GM12878 (cell line): ENCODE results near the gene TNFSF15.

ENCODE experiments used
- CBX5 ChIP-seq: sonication (generic); IDR thresholded peaks from 2 replicates; pipeline ENCODE4 v1.6.1; 2016; ENCODE audit warnings: low read depth, moderate library complexity, mild to moderate bottlenecking, inconsistent platforms
- EZH2 ChIP-seq: IDR thresholded peaks from 2 replicates; pipeline ENCODE4 v1.6.1; 2012; ENCODE audit warnings: low read depth, mild to moderate bottlenecking, control low read depth, inconsistent platforms, low read length, borderline replicate concordance; ENCODE audit not compliant: control insufficient read depth
- NFIC ChIP-seq: IDR thresholded peaks from 2 replicates; pipeline ENCODE4 v1.6.1; 2012; ENCODE audit warnings: low read depth, mild to moderate bottlenecking, inconsistent platforms, low read length, moderate library complexity
- POLR2A ChIP-seq: IDR thresholded peaks from 2 replicates; pipeline ENCODE4 v1.6.1; 2011; ENCODE audit warnings: low read depth, mild to moderate bottlenecking, low read length
- POLR2AphosphoS5 ChIP-seq: IDR thresholded peaks from 2 replicates; pipeline ENCODE4 v1.6.1; 2011; ENCODE audit warnings: mild to moderate bottlenecking, low read length, inconsistent platforms
- SMC3 ChIP-seq: IDR thresholded peaks from 2 replicates; pipeline ENCODE4 v1.6.1; 2011; ENCODE audit warnings: low read length, improper control_type of control experiment, borderline replicate concordance
- SP1 ChIP-seq: IDR thresholded peaks from one replicate; pipeline ENCODE4 v1.6.1; 2011; ENCODE audit warnings: low read depth, low read length
- TF ChIP-seq, protein P1 (sequence below), 3 experiments: IDR thresholded peaks in 2 of 3; conservative IDR thresholded peaks in 1 of 3; 2 replicates each; pipeline ENCODE4 v1.5.1; 2011; ENCODE audit warnings: low read depth in 3 of 3, low read length in 3 of 3, mild to moderate bottlenecking in 3 of 3, control low read depth in 2 of 3, moderate library complexity in 2 of 3, inconsistent platforms in 1 of 3, mixed read lengths in 1 of 3; ENCODE audit not compliant: control insufficient read depth in 2 of 3, insufficient read depth in 1 of 3; ENCODE audit errors: extremely low read depth in 1 of 3
- TF ChIP-seq, protein P2 (sequence below): fragments of 450-650 bp; IDR thresholded peaks from 2 replicates; pipeline ENCODE4 v1.6.1; 2017; ENCODE audit warnings: mild to moderate bottlenecking, moderate library complexity
- TF ChIP-seq, protein P3 (sequence below): fragments of 450-650 bp; IDR thresholded peaks from 2 replicates; pipeline ENCODE4 v1.6.1; 2017; ENCODE audit warnings: antibody characterized with exemption, mild to moderate bottlenecking, moderate library complexity
- TF ChIP-seq, protein P4 (sequence below): fragments of 450-650 bp; IDR thresholded peaks from 2 replicates; pipeline ENCODE4 v1.6.1; 2017; ENCODE audit warnings: mild to moderate bottlenecking, moderate library complexity

DNA sequence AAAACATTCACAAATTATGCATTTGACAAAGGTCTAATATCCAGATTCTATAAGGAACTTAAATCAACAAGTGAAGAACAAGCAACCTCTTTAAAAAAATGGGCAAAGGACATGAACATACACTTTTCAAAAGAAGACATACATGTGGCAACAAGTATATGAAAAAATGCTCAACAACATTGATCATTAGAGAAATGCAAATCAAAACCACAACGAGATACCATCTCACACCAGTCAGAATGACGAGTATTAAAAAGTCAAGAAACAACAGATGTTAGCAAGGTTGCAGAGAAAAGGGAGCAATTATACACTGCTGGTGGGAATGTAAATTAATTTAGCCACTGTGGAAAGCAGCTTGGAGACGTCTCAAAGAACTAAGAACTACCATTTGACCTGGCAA is 38.9 kb upstream of the TNFSF15 start:
- no peak for TF ChIP-seq POLR2A
- TF ChIP-seq, protein P1, sequence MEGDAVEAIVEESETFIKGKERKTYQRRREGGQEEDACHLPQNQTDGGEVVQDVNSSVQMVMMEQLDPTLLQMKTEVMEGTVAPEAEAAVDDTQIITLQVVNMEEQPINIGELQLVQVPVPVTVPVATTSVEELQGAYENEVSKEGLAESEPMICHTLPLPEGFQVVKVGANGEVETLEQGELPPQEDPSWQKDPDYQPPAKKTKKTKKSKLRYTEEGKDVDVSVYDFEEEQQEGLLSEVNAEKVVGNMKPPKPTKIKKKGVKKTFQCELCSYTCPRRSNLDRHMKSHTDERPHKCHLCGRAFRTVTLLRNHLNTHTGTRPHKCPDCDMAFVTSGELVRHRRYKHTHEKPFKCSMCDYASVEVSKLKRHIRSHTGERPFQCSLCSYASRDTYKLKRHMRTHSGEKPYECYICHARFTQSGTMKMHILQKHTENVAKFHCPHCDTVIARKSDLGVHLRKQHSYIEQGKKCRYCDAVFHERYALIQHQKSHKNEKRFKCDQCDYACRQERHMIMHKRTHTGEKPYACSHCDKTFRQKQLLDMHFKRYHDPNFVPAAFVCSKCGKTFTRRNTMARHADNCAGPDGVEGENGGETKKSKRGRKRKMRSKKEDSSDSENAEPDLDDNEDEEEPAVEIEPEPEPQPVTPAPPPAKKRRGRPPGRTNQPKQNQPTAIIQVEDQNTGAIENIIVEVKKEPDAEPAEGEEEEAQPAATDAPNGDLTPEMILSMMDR (IDR thresholded peaks at IDR 0.05 in 2 of 3, conservative IDR thresholded peaks at IDR 0.05 in 1 of 3; ENCODE audit: control insufficient read depth in 2 of 3, extremely low read depth in 1 of 3, insufficient read depth in 1 of 3, low read depth in 3 of 3, low read length in 3 of 3), result no peak
- no peak for TF ChIP-seq CBX5
- no peak for TF ChIP-seq NFIC
- no peak for TF ChIP-seq EZH2
- TF ChIP-seq SMC3, result no peak
- TF ChIP-seq POLR2AphosphoS5, result no peak
- TF ChIP-seq, protein P2, sequence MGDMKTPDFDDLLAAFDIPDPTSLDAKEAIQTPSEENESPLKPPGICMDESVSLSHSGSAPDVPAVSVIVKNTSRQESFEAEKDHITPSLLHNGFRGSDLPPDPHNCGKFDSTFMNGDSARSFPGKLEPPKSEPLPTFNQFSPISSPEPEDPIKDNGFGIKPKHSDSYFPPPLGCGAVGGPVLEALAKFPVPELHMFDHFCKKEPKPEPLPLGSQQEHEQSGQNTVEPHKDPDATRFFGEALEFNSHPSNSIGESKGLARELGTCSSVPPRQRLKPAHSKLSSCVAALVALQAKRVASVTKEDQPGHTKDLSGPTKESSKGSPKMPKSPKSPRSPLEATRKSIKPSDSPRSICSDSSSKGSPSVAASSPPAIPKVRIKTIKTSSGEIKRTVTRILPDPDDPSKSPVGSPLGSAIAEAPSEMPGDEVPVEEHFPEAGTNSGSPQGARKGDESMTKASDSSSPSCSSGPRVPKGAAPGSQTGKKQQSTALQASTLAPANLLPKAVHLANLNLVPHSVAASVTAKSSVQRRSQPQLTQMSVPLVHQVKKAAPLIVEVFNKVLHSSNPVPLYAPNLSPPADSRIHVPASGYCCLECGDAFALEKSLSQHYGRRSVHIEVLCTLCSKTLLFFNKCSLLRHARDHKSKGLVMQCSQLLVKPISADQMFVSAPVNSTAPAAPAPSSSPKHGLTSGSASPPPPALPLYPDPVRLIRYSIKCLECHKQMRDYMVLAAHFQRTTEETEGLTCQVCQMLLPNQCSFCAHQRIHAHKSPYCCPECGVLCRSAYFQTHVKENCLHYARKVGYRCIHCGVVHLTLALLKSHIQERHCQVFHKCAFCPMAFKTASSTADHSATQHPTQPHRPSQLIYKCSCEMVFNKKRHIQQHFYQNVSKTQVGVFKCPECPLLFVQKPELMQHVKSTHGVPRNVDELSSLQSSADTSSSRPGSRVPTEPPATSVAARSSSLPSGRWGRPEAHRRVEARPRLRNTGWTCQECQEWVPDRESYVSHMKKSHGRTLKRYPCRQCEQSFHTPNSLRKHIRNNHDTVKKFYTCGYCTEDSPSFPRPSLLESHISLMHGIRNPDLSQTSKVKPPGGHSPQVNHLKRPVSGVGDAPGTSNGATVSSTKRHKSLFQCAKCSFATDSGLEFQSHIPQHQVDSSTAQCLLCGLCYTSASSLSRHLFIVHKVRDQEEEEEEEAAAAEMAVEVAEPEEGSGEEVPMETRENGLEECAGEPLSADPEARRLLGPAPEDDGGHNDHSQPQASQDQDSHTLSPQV, result no peak
- TF ChIP-seq, protein P3, sequence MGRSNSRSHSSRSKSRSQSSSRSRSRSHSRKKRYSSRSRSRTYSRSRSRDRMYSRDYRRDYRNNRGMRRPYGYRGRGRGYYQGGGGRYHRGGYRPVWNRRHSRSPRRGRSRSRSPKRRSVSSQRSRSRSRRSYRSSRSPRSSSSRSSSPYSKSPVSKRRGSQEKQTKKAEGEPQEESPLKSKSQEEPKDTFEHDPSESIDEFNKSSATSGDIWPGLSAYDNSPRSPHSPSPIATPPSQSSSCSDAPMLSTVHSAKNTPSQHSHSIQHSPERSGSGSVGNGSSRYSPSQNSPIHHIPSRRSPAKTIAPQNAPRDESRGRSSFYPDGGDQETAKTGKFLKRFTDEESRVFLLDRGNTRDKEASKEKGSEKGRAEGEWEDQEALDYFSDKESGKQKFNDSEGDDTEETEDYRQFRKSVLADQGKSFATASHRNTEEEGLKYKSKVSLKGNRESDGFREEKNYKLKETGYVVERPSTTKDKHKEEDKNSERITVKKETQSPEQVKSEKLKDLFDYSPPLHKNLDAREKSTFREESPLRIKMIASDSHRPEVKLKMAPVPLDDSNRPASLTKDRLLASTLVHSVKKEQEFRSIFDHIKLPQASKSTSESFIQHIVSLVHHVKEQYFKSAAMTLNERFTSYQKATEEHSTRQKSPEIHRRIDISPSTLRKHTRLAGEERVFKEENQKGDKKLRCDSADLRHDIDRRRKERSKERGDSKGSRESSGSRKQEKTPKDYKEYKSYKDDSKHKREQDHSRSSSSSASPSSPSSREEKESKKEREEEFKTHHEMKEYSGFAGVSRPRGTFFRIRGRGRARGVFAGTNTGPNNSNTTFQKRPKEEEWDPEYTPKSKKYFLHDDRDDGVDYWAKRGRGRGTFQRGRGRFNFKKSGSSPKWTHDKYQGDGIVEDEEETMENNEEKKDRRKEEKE, result no peak
- TF ChIP-seq SP1, result no peak
- TF ChIP-seq, protein P4, sequence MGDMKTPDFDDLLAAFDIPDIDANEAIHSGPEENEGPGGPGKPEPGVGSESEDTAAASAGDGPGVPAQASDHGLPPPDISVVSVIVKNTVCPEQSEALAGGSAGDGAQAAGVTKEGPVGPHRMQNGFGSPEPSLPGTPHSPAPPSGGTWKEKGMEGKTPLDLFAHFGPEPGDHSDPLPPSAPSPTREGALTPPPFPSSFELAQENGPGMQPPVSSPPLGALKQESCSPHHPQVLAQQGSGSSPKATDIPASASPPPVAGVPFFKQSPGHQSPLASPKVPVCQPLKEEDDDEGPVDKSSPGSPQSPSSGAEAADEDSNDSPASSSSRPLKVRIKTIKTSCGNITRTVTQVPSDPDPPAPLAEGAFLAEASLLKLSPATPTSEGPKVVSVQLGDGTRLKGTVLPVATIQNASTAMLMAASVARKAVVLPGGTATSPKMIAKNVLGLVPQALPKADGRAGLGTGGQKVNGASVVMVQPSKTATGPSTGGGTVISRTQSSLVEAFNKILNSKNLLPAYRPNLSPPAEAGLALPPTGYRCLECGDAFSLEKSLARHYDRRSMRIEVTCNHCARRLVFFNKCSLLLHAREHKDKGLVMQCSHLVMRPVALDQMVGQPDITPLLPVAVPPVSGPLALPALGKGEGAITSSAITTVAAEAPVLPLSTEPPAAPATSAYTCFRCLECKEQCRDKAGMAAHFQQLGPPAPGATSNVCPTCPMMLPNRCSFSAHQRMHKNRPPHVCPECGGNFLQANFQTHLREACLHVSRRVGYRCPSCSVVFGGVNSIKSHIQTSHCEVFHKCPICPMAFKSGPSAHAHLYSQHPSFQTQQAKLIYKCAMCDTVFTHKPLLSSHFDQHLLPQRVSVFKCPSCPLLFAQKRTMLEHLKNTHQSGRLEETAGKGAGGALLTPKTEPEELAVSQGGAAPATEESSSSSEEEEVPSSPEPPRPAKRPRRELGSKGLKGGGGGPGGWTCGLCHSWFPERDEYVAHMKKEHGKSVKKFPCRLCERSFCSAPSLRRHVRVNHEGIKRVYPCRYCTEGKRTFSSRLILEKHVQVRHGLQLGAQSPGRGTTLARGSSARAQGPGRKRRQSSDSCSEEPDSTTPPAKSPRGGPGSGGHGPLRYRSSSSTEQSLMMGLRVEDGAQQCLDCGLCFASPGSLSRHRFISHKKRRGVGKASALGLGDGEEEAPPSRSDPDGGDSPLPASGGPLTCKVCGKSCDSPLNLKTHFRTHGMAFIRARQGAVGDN, result no peak
